ENCODE data around the gene ARID3A.
A peak's percentile ranks its signal among the peaks of the same experiment; 100 is the strongest.
"Not testable (repeated sequence)": the region's sequence is repeated elsewhere in the genome, so short reads cannot be mapped to it uniquely, and the experiment has no call there.

Gene ARID3A

DNA sequence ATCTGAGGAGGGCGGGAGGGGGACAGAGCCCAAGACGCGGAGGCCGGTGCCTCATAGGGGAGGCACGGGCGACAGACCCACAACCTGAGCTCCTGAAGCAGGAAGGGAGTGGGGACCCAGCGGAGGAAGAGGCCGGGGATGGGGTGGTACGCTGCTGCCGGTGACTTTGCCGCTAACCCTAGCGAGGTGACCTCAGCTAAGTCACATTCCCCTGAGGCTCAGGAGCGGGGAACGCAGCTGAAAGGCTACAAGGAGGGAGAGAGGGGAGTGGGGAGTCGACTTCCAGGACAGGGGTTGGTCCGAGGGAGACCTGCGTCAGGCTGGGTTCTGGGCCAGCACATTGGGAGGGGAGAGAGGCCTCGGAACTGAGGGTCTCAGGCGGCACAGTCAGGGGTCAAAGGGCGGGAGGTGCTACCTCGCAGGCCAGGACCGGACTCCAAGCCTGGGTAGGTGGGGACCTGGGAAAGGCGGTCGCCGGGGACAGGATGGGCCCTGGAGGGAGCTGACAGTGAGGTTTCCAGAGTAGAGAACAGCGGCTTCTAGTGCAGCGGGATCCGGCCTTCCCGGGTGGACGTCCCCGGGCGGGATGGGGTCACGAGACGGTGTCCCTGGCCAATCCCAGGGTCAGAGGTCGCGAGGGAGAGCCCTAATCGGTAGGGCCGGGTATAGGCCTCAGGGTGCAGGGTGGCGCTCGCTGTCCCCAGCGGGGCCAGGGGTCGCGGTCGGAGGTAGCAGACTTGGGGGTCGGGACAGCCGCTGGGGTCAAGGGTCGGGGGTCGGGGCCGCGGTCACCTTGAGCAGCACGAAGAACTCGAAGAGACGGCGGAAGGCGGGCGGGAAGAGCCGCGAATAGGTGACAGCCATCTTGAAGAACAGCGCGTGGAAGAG, 94.4 kb downstream of the ARID3A start:
- no peak for DNase-seq

DNA sequence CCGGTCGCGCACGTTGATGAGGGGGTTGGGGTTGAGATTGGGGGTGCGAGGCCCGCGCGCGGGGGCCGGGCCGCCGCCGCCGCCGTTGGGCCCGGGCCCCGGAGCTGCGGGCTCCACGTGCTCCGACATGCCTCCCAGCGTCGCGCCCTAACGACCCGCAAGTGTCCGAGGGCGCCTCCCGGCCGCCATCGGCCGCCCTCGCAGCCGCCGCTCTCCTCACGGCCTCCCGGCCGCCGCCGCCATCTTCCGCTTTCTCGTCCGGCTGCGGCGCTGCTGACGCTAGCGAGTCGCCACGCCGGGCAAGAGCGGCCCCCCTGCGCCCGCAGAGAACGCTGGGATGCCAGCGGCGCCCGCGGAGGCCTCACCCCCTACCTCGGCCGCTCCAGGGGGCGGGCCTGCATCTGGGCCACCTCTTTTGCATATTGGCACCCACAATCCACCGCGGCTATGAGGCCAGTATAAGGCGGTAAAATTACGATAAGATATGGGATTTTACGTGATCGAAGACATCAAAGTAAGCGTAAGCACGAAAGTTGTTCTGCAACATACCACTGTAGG, 95.1 kb downstream of the ARID3A start, which contains the start of gene TMEM259:
Gene TMEM259, minus strand, starts transcription at position 256 of the 558 bp plus-strand sequence. Its CDS starts 127 bp downstream, at position 129.
- peak; percentile 86 for DNase-seq

DNA sequence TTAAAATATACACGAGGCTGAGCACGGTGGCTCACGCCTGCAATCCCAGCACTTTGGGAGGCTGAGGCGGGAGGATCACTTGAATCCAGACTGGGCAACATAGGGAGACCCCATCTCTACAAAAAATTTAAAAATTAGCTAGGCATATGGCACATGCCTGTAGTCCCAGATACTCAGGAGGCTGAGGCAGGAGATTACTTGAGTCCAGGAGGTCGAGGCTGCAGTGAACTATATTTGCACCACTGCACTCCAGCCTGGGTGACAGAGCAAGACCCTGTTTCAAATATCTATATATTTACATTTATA, 98.0 kb downstream of the ARID3A start:
- not testable (repeated sequence) for DNase-seq

DNA sequence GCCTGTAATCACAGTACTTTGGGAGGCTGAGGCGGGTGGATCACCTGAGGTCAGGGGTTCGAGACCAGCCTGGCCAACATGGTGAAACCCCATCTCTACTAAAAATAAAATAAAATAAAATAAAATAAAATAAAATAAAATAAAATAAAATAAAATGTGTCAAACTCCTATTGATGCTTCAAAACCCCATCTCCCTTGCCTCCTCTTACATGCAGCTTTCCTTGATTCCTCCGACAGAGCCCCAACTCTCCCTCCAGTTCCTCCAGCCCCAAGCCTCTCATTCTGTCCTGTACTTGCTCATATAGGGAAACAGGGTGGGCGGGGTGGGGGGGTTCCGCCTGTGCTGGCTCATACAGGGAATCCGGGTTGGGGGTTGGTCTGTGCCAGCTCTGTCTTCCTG, 99.2 kb downstream of the ARID3A start:
- not testable (repeated sequence) for DNase-seq
